GM12878 (cell line): ENCODE measurements around the gene FDX1. TPM values are rescaled to one million over a fixed set of nuclear protein-coding genes. Genes with fewer than 3 reads are reported as not detected.

Experiments used
- ATAC-seq: fragments of 200-7000 bp; cut with Tn5 transposase; 3 replicates; pipeline ENCODE4 v1.9.1; 2020; ENCODE audit warnings: mild to moderate bottlenecking, moderate library complexity
- BruUV-seq: library from RNA; stranded (reverse); fragments of 400-500 nt; replicated peaks from 2 replicates; lab custom pipeline; 2021; lab: Mats Ljungman, UMichigan
- CTCF ChIA-PET: fragments of 300-600 bp; sonication (Branson Sonifier 250); formaldehyde crosslinking; extraction: SDS; loops from one replicate; lab custom pipeline; 2021; ENCODE audit warnings: inconsistent platforms; lab: Yijun Ruan, JAX
- POLR2A ChIA-PET: fragments of 350-600 bp; formaldehyde crosslinking; extraction: SDS; loops from one replicate; lab custom pipeline; 2021; ENCODE audit warnings: inconsistent platforms; lab: Charles Lee
- RAD21 ChIA-PET: fragments of 300-600 bp; sonication (Branson Sonifier 250); formaldehyde crosslinking; loops from one replicate; lab custom pipeline; 2023; ENCODE audit warnings: antibody characterized with exemption; ENCODE audit not compliant: unreplicated experiment; lab: Charles Lee
- SMC1A ChIA-PET: fragments of 300-600 bp; sonication (Branson Sonifier 250); formaldehyde crosslinking; loops from one replicate; lab custom pipeline; 2023; ENCODE audit not compliant: unreplicated experiment, uncharacterized antibody; lab: Charles Lee
- DNase-seq: peaks from one replicate; pipeline ENCODE4 v3.0.0-alpha.2; 2011; ENCODE audit warnings: low read depth, low spot score
- FAIRE-seq: peaks from 3 replicates; lab custom pipeline; 2011; peaks lifted over from hg19 to GRCh38; lab: Jason Lieb, UNC
- H2AFZ ChIP-seq: 2 replicates; pipeline ENCODE4 v1.6.0; 2011; ENCODE audit warnings: low read depth, low read length, control low read depth; ENCODE audit not compliant: control insufficient read depth
- H3K27ac ChIP-seq: 2 replicates; pipeline ENCODE4 v1.5.1; 2011; ENCODE audit warnings: control low read depth; ENCODE audit not compliant: control insufficient read depth, insufficient read depth
- H3K27me3 ChIP-seq, 2 experiments: replicated peaks in 1 of 2; 2 replicates each; pipeline versions ENCODE4 v1.6.0 to v1.6.1; 2011; ENCODE audit warnings: low read length in 1 of 2; ENCODE audit not compliant: control insufficient read depth in 2 of 2, insufficient read depth in 2 of 2
- H3K36me3 ChIP-seq, 2 experiments: 2 replicates each; pipeline ENCODE4 v1.5.1; 2011; ENCODE audit warnings: low read length in 1 of 2; ENCODE audit not compliant: control insufficient read depth in 2 of 2, insufficient read depth in 2 of 2
- H3K4me1 ChIP-seq: 2 replicates; pipeline ENCODE4 v1.6.1; 2011; ENCODE audit warnings: mild to moderate bottlenecking, low read length, moderate library complexity, mixed read lengths; ENCODE audit not compliant: control insufficient read depth, insufficient read depth
- H3K4me2 ChIP-seq: 2 replicates; pipeline ENCODE4 v1.6.0; 2011; ENCODE audit warnings: control low read depth; ENCODE audit not compliant: control insufficient read depth, insufficient read depth
- H3K4me3 ChIP-seq: fragments of 200-600 bp; sonication (generic); 2 replicates; pipeline ENCODE4 v1.5.1; 2016
- H3K79me2 ChIP-seq: 2 replicates; pipeline ENCODE4 v1.6.0; 2011; ENCODE audit warnings: low read length; ENCODE audit not compliant: control insufficient read depth, insufficient read depth
- H3K9ac ChIP-seq: 2 replicates; pipeline ENCODE4 v1.8.0; 2011; ENCODE audit warnings: low read length, control low read depth, mixed read lengths; ENCODE audit not compliant: control insufficient read depth, insufficient read depth
- H3K9me3 ChIP-seq: replicated peaks from 3 replicates; pipeline ENCODE4 v1.5.1; 2011; ENCODE audit warnings: mild to moderate bottlenecking, low read length; ENCODE audit not compliant: control insufficient read depth, insufficient read depth
- H4K20me1 ChIP-seq: 2 replicates; pipeline ENCODE4 v1.6.0; 2011; ENCODE audit not compliant: control insufficient read depth, insufficient read depth
- CBX5 ChIP-seq: sonication (generic); IDR thresholded peaks from 2 replicates; pipeline ENCODE4 v1.6.1; 2016; ENCODE audit warnings: low read depth, moderate library complexity, mild to moderate bottlenecking, inconsistent platforms
- CREM ChIP-seq: IDR thresholded peaks from 2 replicates; pipeline ENCODE4 v1.6.1; 2014; ENCODE audit warnings: antibody characterized with exemption, low read depth
- EZH2 ChIP-seq: IDR thresholded peaks from 2 replicates; pipeline ENCODE4 v1.6.1; 2012; ENCODE audit warnings: low read depth, mild to moderate bottlenecking, control low read depth, inconsistent platforms, low read length, borderline replicate concordance; ENCODE audit not compliant: control insufficient read depth
- HCFC1 ChIP-seq: fragments of 150-350 bp; IDR thresholded peaks from 2 replicates; pipeline ENCODE4 v1.6.1; 2014; ENCODE audit warnings: low read length
- HDGF ChIP-seq: fragments of 450-650 bp; IDR thresholded peaks from 2 replicates; pipeline ENCODE4 v1.6.1; 2016; ENCODE audit warnings: antibody characterized with exemption
- IRF4 ChIP-seq: IDR thresholded peaks from 2 replicates; pipeline ENCODE4 v1.6.1; 2011; ENCODE audit warnings: low read depth, low read length
- KLF5 ChIP-seq: fragments of 450-650 bp; IDR thresholded peaks from 2 replicates; pipeline ENCODE4 v1.6.1; 2014; ENCODE audit warnings: mild to moderate bottlenecking; ENCODE audit not compliant: partially characterized antibody
- MYC ChIP-seq: IDR thresholded peaks from 2 replicates; pipeline ENCODE4 v1.6.1; 2011; ENCODE audit warnings: mild to moderate bottlenecking, low read length, moderate library complexity, inconsistent platforms; ENCODE audit not compliant: insufficient read depth, insufficient replicate concordance, insufficient read length, severe bottlenecking
- NFXL1 ChIP-seq: fragments of 450-650 bp; IDR thresholded peaks from 2 replicates; pipeline ENCODE4 v1.6.1; 2017; ENCODE audit warnings: antibody characterized with exemption, mild to moderate bottlenecking, borderline replicate concordance
- NR2C1 ChIP-seq: fragments of 450-650 bp; IDR thresholded peaks from 2 replicates; pipeline ENCODE4 v1.6.1; 2017; ENCODE audit warnings: antibody characterized with exemption, mild to moderate bottlenecking, moderate library complexity
- NR2C2 ChIP-seq: IDR thresholded peaks from 2 replicates; pipeline ENCODE4 v1.6.1; 2011; ENCODE audit warnings: borderline replicate concordance, low read depth; ENCODE audit not compliant: control insufficient read depth, insufficient read length
- PML ChIP-seq: IDR thresholded peaks from 2 replicates; pipeline ENCODE4 v1.6.1; 2012; ENCODE audit warnings: low read length, inconsistent platforms
- RAD51 ChIP-seq: fragments of 450-650 bp; IDR thresholded peaks from 2 replicates; pipeline ENCODE4 v1.6.1; 2016; ENCODE audit warnings: moderate library complexity, mild to moderate bottlenecking, inconsistent platforms
- ZSCAN29 ChIP-seq: fragments of 450-650 bp; IDR thresholded peaks from 2 replicates; pipeline ENCODE4 v1.6.1; 2017; ENCODE audit warnings: mild to moderate bottlenecking, moderate library complexity
- WGBS: methylation state at CpG from one replicate; pipeline ENCODE4 v1.1.6; 2016; ENCODE audit warnings: low lambda C conversion rate; ENCODE audit not compliant: insufficient replicate concordance, insufficient coverage; ENCODE audit errors: missing lambda C conversion rate; 5-methylcytosine and 5-hydroxymethylcytosine counted together
- in situ Hi-C: fragments of 300-500 bp; cut with MboI; formaldehyde crosslinking; loops from 9 replicates; pipeline ENCODE4 v1.14.3; 2018; ENCODE audit warnings: mixed read lengths
- intact Hi-C: fragments of 100-400 bp; cut with micrococcal nuclease; formaldehyde crosslinking; loops from one replicate; pipeline ENCODE4 v1.14.2; 2022; ENCODE audit not compliant: unreplicated experiment
- polyA plus RNA-seq, 11 experiments: library from polyadenylated mRNA; depleted of rRNA in 4 of 11; unstranded in 6 of 11; stranded (reverse) in 5 of 11; fragments of >200 nt; fragmentation: Nextera tagmentation in 4 of 11; fragmentation: Illumina TruSeq in 1 of 11; extraction: Ambion mirVana in 4 of 11; extraction: Trizol in 1 of 11; gene quantifications; 1 replicate in 1 of 11; 2 replicates in 10 of 11; pipeline versions ENCODE4 v1.2.1 to v1.2.3, GENCODE V29; 2011 to 2016; ENCODE audit warnings: inconsistent platforms in 2 of 11, missing spikeins in 2 of 11, low read depth in 1 of 11
- total RNA-seq, 4 experiments: library from RNA; depleted of rRNA in 3 of 4; stranded (reverse); fragments of >200 nt in 3 of 4; fragmentation: Illumina TruSeq in 1 of 4; extraction: Trizol in 1 of 4; gene quantifications; 2 replicates each; pipeline versions ENCODE4 v1.2.1 to v1.2.3, GENCODE V29; 2013 to 2021
- TF ChIP-seq, protein P1 (sequence below): fragments of 450-650 bp; IDR thresholded peaks from 2 replicates; pipeline ENCODE4 v1.6.1; 2017; ENCODE audit warnings: borderline replicate concordance
- TF ChIP-seq, protein P2 (sequence below): IDR thresholded peaks from 2 replicates; pipeline ENCODE4 v1.6.1; 2012; ENCODE audit warnings: low read depth, low read length, improper control_type of control experiment
- TF ChIP-seq, protein P3 (sequence below): fragments of 150-350 bp; IDR thresholded peaks from 2 replicates; pipeline ENCODE4 v1.6.1; 2014; ENCODE audit warnings: mild to moderate bottlenecking, low read depth, low read length
- TF ChIP-seq, protein P4 (sequence below): fragments of 150-350 bp; IDR thresholded peaks from 2 replicates; pipeline ENCODE4 v1.6.1; 2016; ENCODE audit warnings: low read depth, low read length

Gene FDX1
- total and polyA plus RNA-seq, 10 of the 15 experiments (the other 5 are each of a cell fraction or from before 2014, with no cell fraction given), result 3.9 to 20.3 (median 8.1) TPM

DNA sequence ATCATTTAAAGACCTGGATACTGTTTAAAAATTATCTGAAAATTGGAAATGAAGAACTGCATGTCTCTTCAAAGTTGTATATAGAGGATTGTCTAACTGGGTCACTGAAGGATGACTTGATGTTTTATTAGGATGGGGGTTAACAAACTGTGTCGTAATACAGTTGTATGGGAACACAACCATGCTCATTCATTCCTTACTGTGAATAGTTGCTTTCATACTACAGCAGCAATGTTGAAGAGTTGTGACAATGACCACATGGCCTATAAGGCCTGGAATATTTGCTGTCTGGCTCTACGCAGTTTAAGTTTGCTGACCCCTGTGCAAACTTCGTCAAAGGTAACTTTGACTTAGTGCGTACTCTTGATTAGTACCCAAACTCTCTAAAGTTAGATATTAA is 38.4 kb downstream of the FDX1 start:
- no peaks in the 10 kb centered on the region for H3K9me3 ChIP-seq
- CTCF ChIA-PET, result no interaction called here
- no peaks in the 10 kb centered on the region for H3K27me3 ChIP-seq
- 96% methylated on average over 4 of the region's 4 CpGs for WGBS
- intact Hi-C loops (no loop called here), in situ Hi-C loops (no loop called here)
- FAIRE-seq (no peak), ATAC-seq (no peak), DNase-seq (no peak)
- H3K4me2 ChIP-seq, result no peak overlapping the region
- H3K4me3 ChIP-seq, result no peak overlapping the region
- no TSS peak for BruUV-seq
- H3K36me3 ChIP-seq, result no peaks in the 10 kb centered on the region
- SMC1A ChIA-PET, result no interaction called here
- no peak overlapping the region for H3K27ac ChIP-seq
- H3K79me2 ChIP-seq, result no peaks in the 10 kb centered on the region
- TF ChIP-seq PML, result no peak
- TF ChIP-seq CREM, result no peak
- TF ChIP-seq MYC, result no peak
- TF ChIP-seq HCFC1, result no peak
- no peak for TF ChIP-seq KLF5
- TF ChIP-seq EZH2, result no peak
- TF ChIP-seq, protein P1, sequence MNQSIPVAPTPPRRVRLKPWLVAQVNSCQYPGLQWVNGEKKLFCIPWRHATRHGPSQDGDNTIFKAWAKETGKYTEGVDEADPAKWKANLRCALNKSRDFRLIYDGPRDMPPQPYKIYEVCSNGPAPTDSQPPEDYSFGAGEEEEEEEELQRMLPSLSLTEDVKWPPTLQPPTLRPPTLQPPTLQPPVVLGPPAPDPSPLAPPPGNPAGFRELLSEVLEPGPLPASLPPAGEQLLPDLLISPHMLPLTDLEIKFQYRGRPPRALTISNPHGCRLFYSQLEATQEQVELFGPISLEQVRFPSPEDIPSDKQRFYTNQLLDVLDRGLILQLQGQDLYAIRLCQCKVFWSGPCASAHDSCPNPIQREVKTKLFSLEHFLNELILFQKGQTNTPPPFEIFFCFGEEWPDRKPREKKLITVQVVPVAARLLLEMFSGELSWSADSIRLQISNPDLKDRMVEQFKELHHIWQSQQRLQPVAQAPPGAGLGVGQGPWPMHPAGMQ, result no peak
- no peak for TF ChIP-seq RAD51
- TF ChIP-seq CBX5, result no peak
- TF ChIP-seq IRF4, result no peak
- TF ChIP-seq ZSCAN29, result no peak
- TF ChIP-seq NR2C2, result no peak
- TF ChIP-seq NFXL1, result no peak
- TF ChIP-seq, protein P2, sequence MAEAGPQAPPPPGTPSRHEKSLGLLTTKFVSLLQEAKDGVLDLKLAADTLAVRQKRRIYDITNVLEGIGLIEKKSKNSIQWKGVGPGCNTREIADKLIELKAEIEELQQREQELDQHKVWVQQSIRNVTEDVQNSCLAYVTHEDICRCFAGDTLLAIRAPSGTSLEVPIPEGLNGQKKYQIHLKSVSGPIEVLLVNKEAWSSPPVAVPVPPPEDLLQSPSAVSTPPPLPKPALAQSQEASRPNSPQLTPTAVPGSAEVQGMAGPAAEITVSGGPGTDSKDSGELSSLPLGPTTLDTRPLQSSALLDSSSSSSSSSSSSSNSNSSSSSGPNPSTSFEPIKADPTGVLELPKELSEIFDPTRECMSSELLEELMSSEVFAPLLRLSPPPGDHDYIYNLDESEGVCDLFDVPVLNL, result no peak
- TF ChIP-seq NR2C1, result no peak
- TF ChIP-seq, protein P3, sequence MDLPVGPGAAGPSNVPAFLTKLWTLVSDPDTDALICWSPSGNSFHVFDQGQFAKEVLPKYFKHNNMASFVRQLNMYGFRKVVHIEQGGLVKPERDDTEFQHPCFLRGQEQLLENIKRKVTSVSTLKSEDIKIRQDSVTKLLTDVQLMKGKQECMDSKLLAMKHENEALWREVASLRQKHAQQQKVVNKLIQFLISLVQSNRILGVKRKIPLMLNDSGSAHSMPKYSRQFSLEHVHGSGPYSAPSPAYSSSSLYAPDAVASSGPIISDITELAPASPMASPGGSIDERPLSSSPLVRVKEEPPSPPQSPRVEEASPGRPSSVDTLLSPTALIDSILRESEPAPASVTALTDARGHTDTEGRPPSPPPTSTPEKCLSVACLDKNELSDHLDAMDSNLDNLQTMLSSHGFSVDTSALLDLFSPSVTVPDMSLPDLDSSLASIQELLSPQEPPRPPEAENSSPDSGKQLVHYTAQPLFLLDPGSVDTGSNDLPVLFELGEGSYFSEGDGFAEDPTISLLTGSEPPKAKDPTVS, result no peak
- TF ChIP-seq, protein P4, sequence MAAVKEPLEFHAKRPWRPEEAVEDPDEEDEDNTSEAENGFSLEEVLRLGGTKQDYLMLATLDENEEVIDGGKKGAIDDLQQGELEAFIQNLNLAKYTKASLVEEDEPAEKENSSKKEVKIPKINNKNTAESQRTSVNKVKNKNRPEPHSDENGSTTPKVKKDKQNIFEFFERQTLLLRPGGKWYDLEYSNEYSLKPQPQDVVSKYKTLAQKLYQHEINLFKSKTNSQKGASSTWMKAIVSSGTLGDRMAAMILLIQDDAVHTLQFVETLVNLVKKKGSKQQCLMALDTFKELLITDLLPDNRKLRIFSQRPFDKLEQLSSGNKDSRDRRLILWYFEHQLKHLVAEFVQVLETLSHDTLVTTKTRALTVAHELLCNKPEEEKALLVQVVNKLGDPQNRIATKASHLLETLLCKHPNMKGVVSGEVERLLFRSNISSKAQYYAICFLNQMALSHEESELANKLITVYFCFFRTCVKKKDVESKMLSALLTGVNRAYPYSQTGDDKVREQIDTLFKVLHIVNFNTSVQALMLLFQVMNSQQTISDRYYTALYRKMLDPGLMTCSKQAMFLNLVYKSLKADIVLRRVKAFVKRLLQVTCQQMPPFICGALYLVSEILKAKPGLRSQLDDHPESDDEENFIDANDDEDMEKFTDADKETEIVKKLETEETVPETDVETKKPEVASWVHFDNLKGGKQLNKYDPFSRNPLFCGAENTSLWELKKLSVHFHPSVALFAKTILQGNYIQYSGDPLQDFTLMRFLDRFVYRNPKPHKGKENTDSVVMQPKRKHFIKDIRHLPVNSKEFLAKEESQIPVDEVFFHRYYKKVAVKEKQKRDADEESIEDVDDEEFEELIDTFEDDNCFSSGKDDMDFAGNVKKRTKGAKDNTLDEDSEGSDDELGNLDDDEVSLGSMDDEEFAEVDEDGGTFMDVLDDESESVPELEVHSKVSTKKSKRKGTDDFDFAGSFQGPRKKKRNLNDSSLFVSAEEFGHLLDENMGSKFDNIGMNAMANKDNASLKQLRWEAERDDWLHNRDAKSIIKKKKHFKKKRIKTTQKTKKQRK, result no peak
- no peak for TF ChIP-seq HDGF
- H3K4me1 ChIP-seq, result no peaks in the 10 kb centered on the region
- RAD21 ChIA-PET, result no interaction called here
- no peak overlapping the region for H2AFZ ChIP-seq
- H3K9ac ChIP-seq, result no peak overlapping the region
- no peaks in the 10 kb centered on the region for H4K20me1 ChIP-seq
- POLR2A ChIA-PET, result no interaction called here
